Heart left ventricle (tissue), 16 donors: ENCODE measurements around the gene TTYH3. TPM values are rescaled to one million over a fixed set of nuclear protein-coding genes. Genes with fewer than 3 reads are reported as not detected.
"Not testable (repeated sequence)": the region's sequence is repeated elsewhere in the genome, so short reads cannot be mapped to it uniquely, and the experiment has no call there.

Experiments
- ATAC-seq, 4 donors: fragments of 200-7000 bp; cut with Tn5 transposase; one replicate each; pipeline ENCODE4 v1.9.1; 2020 to 2022; ENCODE audit warnings: moderate library complexity in 4 of 4, mild to moderate bottlenecking in 3 of 4, moderate number of reproducible peaks in 1 of 4
- DNase-seq, 5 donors: peaks; one replicate each; pipeline ENCODE4 v3.0.0-alpha.2; 2020
- H3K27ac ChIP-seq, 12 donors: fragments of 200-600 bp; sonication (generic) in 4 of 12; one replicate each; pipeline versions ENCODE4 v1.5.0 to v1.8.0; 2016 to 2022; ENCODE audit warnings: mild to moderate bottlenecking in 2 of 12
- H3K27me3 ChIP-seq, 9 donors: fragments of 200-600 bp; sonication (generic) in 2 of 9; one replicate each; pipeline versions ENCODE4 v1.5.1 to v1.8.0; 2016 to 2022; ENCODE audit warnings: mild to moderate bottlenecking in 3 of 9
- H3K36me3 ChIP-seq, 9 donors: fragments of 200-600 bp; sonication (generic) in 2 of 9; one replicate each; pipeline versions ENCODE4 v1.5.0 to v1.8.0; 2018 to 2022; ENCODE audit warnings: mild to moderate bottlenecking in 2 of 9
- H3K4me1 ChIP-seq, 12 donors: fragments of 200-600 bp; sonication (generic) in 4 of 12; one replicate each; pipeline versions ENCODE4 v1.5.0 to v1.8.0; 2016 to 2022; ENCODE audit warnings: mild to moderate bottlenecking in 3 of 12
- H3K4me3 ChIP-seq, 12 donors: fragments of 200-600 bp; sonication (generic) in 4 of 12; one replicate each; pipeline versions ENCODE4 v1.5.0 to v1.8.0; 2017 to 2022; ENCODE audit warnings: mild to moderate bottlenecking in 9 of 12, moderate library complexity in 4 of 12
- H3K9me3 ChIP-seq, 12 donors: fragments of 200-600 bp; sonication (generic) in 4 of 12; one replicate each; pipeline versions ENCODE4 v1.5.0 to v1.8.0; 2016 to 2022; ENCODE audit warnings: mild to moderate bottlenecking in 1 of 12
- CTCF ChIP-seq, 12 donors: fragments of 200-600 bp; sonication (generic) in 4 of 12; IDR thresholded peaks; one replicate each; pipeline versions ENCODE4 v1.5.0 to v1.8.0; 2018 to 2022; ENCODE audit warnings: antibody characterized with exemption in 12 of 12, mild to moderate bottlenecking in 5 of 12
- POLR2A ChIP-seq, 2 donors: fragments of 450-650 bp; IDR thresholded peaks; one replicate each; pipeline ENCODE4 v1.6.1; 2017; ENCODE audit warnings: antibody characterized with exemption in 2 of 2, mild to moderate bottlenecking in 2 of 2, moderate library complexity in 2 of 2
- WGBS, 4 donors: extraction: QIAGEN DNeasy Blood & Tissue Kit in 2 of 4; methylation state at CpG; one replicate each; pipeline versions ENCODE4 v1.1.5 to v1.1.7; 2013 to 2018; 5-methylcytosine and 5-hydroxymethylcytosine counted together
- intact Hi-C, 10 donors: fragments of 100-400 bp; cut with DNase I; formaldehyde crosslinking; loops; one replicate each; pipeline versions ENCODE4 v1.11.1 to v1.14.2; 2022
- polyA plus RNA-seq, 2 donors: library from polyadenylated mRNA; stranded (reverse); fragments of 200-250 nt; gene quantifications; one replicate each; pipeline ENCODE4 v1.2.3, GENCODE V29; 2013
- total RNA-seq, 9 donors: library from RNA; depleted of rRNA in 2 of 9; stranded (reverse); fragments of >200 nt in 2 of 9; fragmentation: NEBNext Ultra II Directional in 3 of 9; extraction: Animal tissue kit (Norgen Biotek cat#: 25700) in 3 of 9; gene quantifications; one replicate each; pipeline versions ENCODE4 v1.1.0 to v1.2.4, GENCODE V29; 2016 to 2023
- donor health status: ischemic (EF 13 %, LVEDD 7.1; RV severe dilation, severe dysfunction).
- donor health status: healthy with polysubstance abuse.
- donor health status: DM: no; HTN: yes; CAD: no.
- donor health status: DM: no; HTN: no; CAD: no.
- donor health status: ischemic (EF 25% LVEDD 6.9; RV normal size, moderate dysfunction).
- donor health status: ischemic (EF 25% LVEDD 5.7; RV mildly dilated, moderate dysfunction).
- donor health status: healthy.
- donor health status: DM: yes; HTN: yes; CAD: no.
- donor health status: ischemic (EF 35%, LVEDD 5.7; RV mildly dilated, moderate dysfunction).
- donor health status: nonischemic (EF 11% LVEDD 7.7; RV severe dilation, severe dysfunction).
- donor health status: DM: yes; HTN: yes; CAD: no.
- donor health status: PGD.
- donor health status: ischemic (EF 29% LVEDD 5.4; RV normal size, mild dysfunction).
- donor health status: nonischemic (EF 23%, LVEDD 6.1; RV moderate dilation, normal function).

Gene TTYH3
- total and polyA plus RNA-seq, 11 donors: 5.7 to 104 (median 12.8) TPM

GRCh38 chr7:2673934-2674333 is 42.1 kb downstream of the TTYH3 start:
- no peak overlapping the region for H3K4me3 ChIP-seq
- H3K27ac ChIP-seq: no peak overlapping the region
- ATAC-seq: no peak
- H3K27me3 ChIP-seq: peaks cover 0 to 7% (median 0%) of the 10 kb centered on the region in 9 donors
- H3K9me3 ChIP-seq: peaks cover 0 to 8% (median 2%) of the 10 kb centered on the region in 12 donors
- TF ChIP-seq CTCF (IDR thresholded peaks at IDR 0.05): no peak
- TF ChIP-seq POLR2A (IDR thresholded peaks at IDR 0.05): no peak
- H3K36me3 ChIP-seq: no peaks in the 10 kb centered on the region
- intact Hi-C loops: loop anchor here in 2 of 10 donors (5.0 to 10.0 kb wide), 2 partner anchors 481 to 483 kb away; no protein-coding TSS in a partner anchor
- peaks cover 0 to 6% (median 0%) of the 10 kb centered on the region in 12 donors for H3K4me1 ChIP-seq
- no peak for DNase-seq

- Histone ChIP-seq H3K36me3 (no peaks in the 10 kb centered on the region), H3K4me1 (peaks cover 0 to 9% (median 0%) of the 10 kb centered on the region in 12 donors), H3K9me3 (peaks cover 0 to 8% (median 2%) of the 10 kb centered on the region in 12 donors), H3K27me3 (peaks cover 0 to 8% (median 0%) of the 10 kb centered on the region in 9 donors), H3K4me3 (no peak overlapping the region), H3K27ac (no peak overlapping the region)
- no peak for TF ChIP-seq CTCF (IDR thresholded peaks at IDR 0.05)
- no peak for TF ChIP-seq POLR2A (IDR thresholded peaks at IDR 0.05)
- DNase-seq: peak in 1 of 5 donors; percentile 9
- 72 to 81% (median 77%) methylated on average over 8 to 9 of the region's 9 CpGs for WGBS, 4 donors
- ATAC-seq: no peak
- intact Hi-C loops: loop anchor here in 1 of 10 donors (10.0 kb wide), 1 partner anchor 479 kb away; no protein-coding TSS in a partner anchor
Measured at GRCh38 chr7:2675256-2675764, 43.5 kb downstream of the TTYH3 start.

- intact Hi-C loops: loop anchor here in 1 of 10 donors (10.0 kb wide), 1 partner anchor 478 kb away; no protein-coding TSS in a partner anchor
Measured at GRCh38 chr7:2676576-2676975, 44.8 kb downstream of the TTYH3 start.

GRCh38 chr7:2678454-2678853 is 46.7 kb downstream of the TTYH3 start:
- not testable (repeated sequence) for H3K36me3 ChIP-seq, H3K27me3 ChIP-seq, H3K27ac ChIP-seq, ATAC-seq, H3K4me3 ChIP-seq, H3K9me3 ChIP-seq
- DNase-seq: peak in 1 of 5 donors; percentile 25
- H3K4me1 ChIP-seq: peaks cover 0 to 11% (median 0%) of the 10 kb centered on the region in 12 donors
- intact Hi-C loops: loop anchor here in 1 of 10 donors (10.0 kb wide), 1 partner anchor 476 kb away; no protein-coding TSS in a partner anchor
- WGBS, 4 donors: 85 to 87% (median 86%) methylated on average over 13 to 15 of the region's 15 CpGs

More at GRCh38 chr7:2676576-2676975, 44.8 kb downstream of the TTYH3 start:
- H3K36me3 ChIP-seq, H3K4me3 ChIP-seq, H3K27ac ChIP-seq, H3K9me3 ChIP-seq, H3K27me3 ChIP-seq: not testable (repeated sequence)
- WGBS, 4 donors: 72 to 93% (median 80%) methylated on average over 6 to 7 of the region's 8 CpGs
- ATAC-seq (peak in 1 of 4 donors; percentile 32), DNase-seq (peak in 1 of 5 donors; percentile 12)
- peaks cover 0 to 11% (median 0%) of the 10 kb centered on the region in 12 donors for H3K4me1 ChIP-seq

- ATAC-seq (peak in 1 of 4 donors; percentile 41), DNase-seq (peak in 1 of 5 donors; percentile 54)
- intact Hi-C loops: loop anchor here in 9 of 10 donors (2.0 to 10.0 kb wide), 9 partner anchors 111 to 475 kb away; partner anchors contain the start of gene GRIFIN (in 2 of the 9)
- H3K4me1 ChIP-seq: peaks cover 0 to 11% (median 0%) of the 10 kb centered on the region in 12 donors
- not testable (repeated sequence) for H3K27me3 ChIP-seq, H3K27ac ChIP-seq, H3K9me3 ChIP-seq, H3K4me3 ChIP-seq, H3K36me3 ChIP-seq
- 62 to 81% (median 65%) methylated on average over 32 to 64 of the region's 64 CpGs for WGBS, 4 donors
Measured at GRCh38 chr7:2679135-2680127, 47.6 kb downstream of the TTYH3 start.
